Activated T-helper 2 cell treated with anti-CD3 and anti-CD28 coated beads, Interferon-gamma antibody, Interleukin-2, Interleukin-4, amounts not matched to agents 10 μg/mL and 5 μg/mL and 100 μg/mL, durations not matched to agents 14 hours and 24 hours and 36 hours (primary cell): ENCODE results near the gene SLAIN2. TPM values are rescaled to one million over a fixed set of nuclear protein-coding genes. Genes with fewer than 3 reads are reported as not detected.

Experiments
- DNase-seq: peaks from one replicate; pipeline ENCODE4 v3.0.0; 2021; ENCODE audit warnings: low spot score
- H3K27ac Mint-ChIP-seq: one replicate; pipeline ENCODE4 v1.8.0; 2021; ENCODE audit warnings: mixed read lengths
- H3K27me3 Mint-ChIP-seq: one replicate; pipeline ENCODE4 v1.8.0; 2021; ENCODE audit warnings: low read depth, mixed read lengths
- H3K36me3 Mint-ChIP-seq: one replicate; pipeline ENCODE4 v1.8.0; 2021; ENCODE audit warnings: low read depth, mixed read lengths
- H3K4me1 Mint-ChIP-seq: one replicate; pipeline ENCODE4 v1.8.0; 2021; ENCODE audit warnings: low read depth, mixed read lengths
- H3K4me3 Mint-ChIP-seq: one replicate; pipeline ENCODE4 v1.8.0; 2021; ENCODE audit warnings: low read depth, mild to moderate bottlenecking, moderate library complexity, mixed read lengths
- H3K9me3 Mint-ChIP-seq: one replicate; pipeline ENCODE4 v1.8.0; 2021; ENCODE audit warnings: mixed read lengths
- intact Hi-C: fragments of 100-400 bp; cut with micrococcal nuclease; formaldehyde crosslinking; loops from one replicate; pipeline ENCODE4 v1.15.1; 2023
- total RNA-seq: library from RNA; stranded (reverse); gene quantifications from 2 replicates; pipeline ENCODE4 v1.2.3, GENCODE V29; 2022

The SLAIN2 gene
- total RNA-seq, 1 donor from 2014 or later, result 67.1 TPM

GRCh38 chr4:48467891-48468290, 126.6 kb downstream of the SLAIN2 start:
- Mint-ChIP-seq H3K4me1 (peaks cover 2% of the 10 kb centered on the region), H3K36me3 (no peaks in the 10 kb centered on the region), H3K27ac (no peak overlapping the region), H3K27me3 (peaks cover 18% of the 10 kb centered on the region), H3K4me3 (no peak overlapping the region), H3K9me3 (no peaks in the 10 kb centered on the region)
- intact Hi-C loops, result no loop called here
- no peak for DNase-seq

- no peak for DNase-seq
- Mint-ChIP-seq H3K27ac (no peak overlapping the region), H3K4me1 (peaks cover 2% of the 10 kb centered on the region), H3K36me3 (no peaks in the 10 kb centered on the region), H3K27me3 (peaks cover 20% of the 10 kb centered on the region), H3K9me3 (no peaks in the 10 kb centered on the region), H3K4me3 (no peak overlapping the region)
- intact Hi-C loops, result no loop called here
Observed at GRCh38 chr4:48470137-48470536, 128.8 kb downstream of the SLAIN2 start.

- no peak overlapping the region for H3K27ac Mint-ChIP-seq
- no peaks in the 10 kb centered on the region for H3K9me3 Mint-ChIP-seq
- peaks cover 2% of the 10 kb centered on the region for H3K4me1 Mint-ChIP-seq
- no peak overlapping the region for H3K4me3 Mint-ChIP-seq
- H3K36me3 Mint-ChIP-seq, result no peaks in the 10 kb centered on the region
- intact Hi-C loops, result no loop called here
- H3K27me3 Mint-ChIP-seq, result peaks cover 23% of the 10 kb centered on the region
- no peak for DNase-seq
Observed at GRCh38 chr4:48470570-48470969, 129.2 kb downstream of the SLAIN2 start.

- no peak for DNase-seq
- Mint-ChIP-seq H3K4me3 (no peak overlapping the region), H3K27ac (no peak overlapping the region), H3K36me3 (no peaks in the 10 kb centered on the region), H3K4me1 (peaks cover 2% of the 10 kb centered on the region), H3K9me3 (no peaks in the 10 kb centered on the region), H3K27me3 (peaks cover 32% of the 10 kb centered on the region)
- intact Hi-C loops, result no loop called here
Observed at GRCh38 chr4:48472794-48473193, 131.5 kb downstream of the SLAIN2 start.

- Mint-ChIP-seq H3K27me3 (peaks cover 25% of the 10 kb centered on the region), H3K27ac (no peak overlapping the region)
- intact Hi-C loops, result no loop called here
Observed at GRCh38 chr4:48475770-48476169, 134.4 kb downstream of the SLAIN2 start.

More at GRCh38 chr4:48475770-48476169, 134.4 kb downstream of the SLAIN2 start:
- H3K4me1 Mint-ChIP-seq, result no peaks in the 10 kb centered on the region
- no peak for DNase-seq
- H3K9me3 Mint-ChIP-seq, result no peaks in the 10 kb centered on the region
- H3K4me3 Mint-ChIP-seq, result no peak overlapping the region
- no peaks in the 10 kb centered on the region for H3K36me3 Mint-ChIP-seq

Other genes starting within 250 kb of the SLAIN2 start
- gene TXK, start 207.3 kb upstream of the SLAIN2 start, total RNA-seq, result 0.76 and 1.8 TPM in 2 replicates
- gene TEC, start 71.7 kb upstream of the SLAIN2 start, total RNA-seq, result 2.2 and 2.4 TPM in 2 replicates
- not detected in 2 replicates for gene SLC10A4, start 141.8 kb downstream of the SLAIN2 start, total RNA-seq
- not detected in 2 replicates for gene ZAR1, start 148.7 kb downstream of the SLAIN2 start, total RNA-seq